Mucosa of stomach (tissue), 1 donor: ENCODE data around the gene MYO18A.
A peak's percentile ranks its signal among the peaks of the same experiment; 100 is the strongest.
"Not testable (repeated sequence)": the region's sequence is repeated elsewhere in the genome, so short reads cannot be mapped to it uniquely, and the experiment has no call there.

Experiments used
- H3K27me3 ChIP-seq: one replicate; pipeline ENCODE4 v1.7.0; 2013; ENCODE audit warnings: mild to moderate bottlenecking, low read length; ENCODE audit not compliant: control insufficient read depth, insufficient read depth
- H3K36me3 ChIP-seq: one replicate; pipeline ENCODE4 v1.7.0; 2013; ENCODE audit warnings: low read length; ENCODE audit not compliant: control insufficient read depth, insufficient read depth
- H3K4me1 ChIP-seq: one replicate; pipeline ENCODE4 v1.7.0; 2013; ENCODE audit warnings: mild to moderate bottlenecking, low read length; ENCODE audit not compliant: control insufficient read depth, insufficient read depth
- H3K4me3 ChIP-seq: one replicate; pipeline ENCODE4 v1.7.0; 2013; ENCODE audit warnings: low read length
- H3K9ac ChIP-seq: one replicate; pipeline ENCODE4 v1.7.0; 2013; ENCODE audit warnings: mild to moderate bottlenecking, low read length, moderate library complexity
- H3K9me3 ChIP-seq: one replicate; pipeline ENCODE4 v1.7.0; 2013; ENCODE audit warnings: mild to moderate bottlenecking, low read length, moderate library complexity; ENCODE audit not compliant: control insufficient read depth
- donor health status: Pancreatic carcinoma.

Gene MYO18A

DNA sequence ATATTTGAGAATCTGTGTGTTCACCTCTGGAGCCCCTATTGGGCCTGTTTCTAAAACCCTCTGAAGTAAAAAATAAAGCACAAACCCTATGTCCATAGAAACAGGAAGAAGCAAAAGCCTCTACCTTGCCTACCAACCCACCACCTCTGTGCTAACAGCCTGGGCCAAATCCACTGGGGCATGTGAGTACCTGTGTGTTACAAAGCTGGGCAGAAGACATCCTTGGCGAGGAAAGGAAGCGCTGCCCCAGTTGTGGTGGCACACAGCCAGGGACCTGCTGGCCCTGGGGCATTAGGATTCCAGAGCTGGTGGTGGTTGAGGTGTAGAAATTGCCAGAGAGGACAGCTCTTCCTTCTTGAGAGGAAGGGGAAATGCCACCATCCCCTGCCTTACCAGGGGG, 30.0 kb downstream of the MYO18A start:
- Histone ChIP-seq H3K36me3 (no peaks in the 10 kb centered on the region), H3K9ac (no peak overlapping the region), H3K9me3 (no peaks in the 10 kb centered on the region), H3K27me3 (no peaks in the 10 kb centered on the region), H3K4me3 (no peak overlapping the region), H3K4me1 (peaks cover 21% of the 10 kb centered on the region)

DNA sequence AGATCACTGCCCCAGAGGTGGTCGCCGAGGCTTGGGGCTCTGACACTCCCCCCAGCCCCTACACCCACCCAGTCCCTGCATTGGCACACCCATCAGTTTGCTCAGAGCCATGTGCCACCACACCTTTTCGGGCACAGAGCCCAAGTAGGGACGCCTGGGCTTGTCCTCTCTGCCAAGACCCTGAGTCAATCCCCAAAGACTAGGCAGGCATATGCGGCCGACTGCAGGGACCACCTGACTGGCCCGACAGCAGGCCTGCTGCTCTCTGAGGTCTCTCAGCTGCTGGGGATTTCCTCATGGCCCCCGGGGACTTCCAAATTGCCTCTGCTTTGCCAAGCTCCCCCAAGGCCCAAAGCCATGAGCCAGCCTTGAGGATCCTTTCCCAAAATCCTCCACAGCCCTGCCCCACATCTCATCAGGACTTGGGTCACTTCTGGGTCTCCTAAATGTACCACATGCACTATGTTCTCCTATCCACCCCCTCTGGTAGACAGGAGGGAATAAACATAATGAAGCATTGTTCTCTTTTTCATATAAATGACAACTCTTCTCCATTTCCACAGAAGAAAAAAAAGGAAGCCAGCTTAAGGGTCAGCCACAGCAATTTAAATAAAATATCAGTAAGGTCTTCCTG, 30.6 kb downstream of the MYO18A start:
- Histone ChIP-seq H3K36me3 (no peaks in the 10 kb centered on the region), H3K4me3 (no peak overlapping the region), H3K9me3 (no peaks in the 10 kb centered on the region), H3K27me3 (no peaks in the 10 kb centered on the region), H3K4me1 (peaks cover 14% of the 10 kb centered on the region), H3K9ac (peak overlapping the region; percentile 64)

DNA sequence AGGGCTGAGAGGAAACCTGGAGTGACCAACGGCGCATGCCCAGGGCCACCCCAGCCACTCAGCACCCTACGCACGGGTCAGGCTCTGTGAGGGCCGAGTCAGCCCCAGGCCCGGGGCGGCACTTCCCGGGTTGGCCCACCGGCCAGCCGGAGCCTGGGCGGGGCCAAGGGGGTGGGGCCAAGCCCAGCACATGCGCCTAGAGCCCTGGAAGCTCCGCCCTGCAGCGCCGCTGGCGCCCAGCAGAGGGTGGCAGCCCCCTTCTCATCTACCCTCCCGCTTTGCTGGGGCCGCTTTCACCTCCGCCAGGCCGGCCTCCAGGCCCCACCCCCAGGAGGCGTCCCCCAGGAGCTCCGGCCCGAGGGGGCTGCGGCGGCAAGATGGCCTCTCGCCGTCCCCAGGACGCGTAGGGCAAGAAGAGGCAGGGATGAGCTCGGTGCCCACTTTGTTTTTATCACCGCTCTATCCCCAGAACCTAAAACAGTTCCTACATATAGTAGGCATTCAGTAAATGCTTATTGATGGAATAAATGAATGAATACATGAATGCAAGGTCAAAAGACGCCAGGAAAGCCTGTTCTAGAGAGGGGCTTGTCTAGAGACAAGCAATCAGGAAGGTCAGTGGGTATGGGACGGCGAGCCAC, 31.3 kb downstream of the MYO18A start:
- Histone ChIP-seq H3K36me3 (no peaks in the 10 kb centered on the region), H3K9ac (peak overlapping the region; percentile 64), H3K9me3 (no peaks in the 10 kb centered on the region), H3K4me3 (peak overlapping the region; percentile 33), H3K27me3 (no peaks in the 10 kb centered on the region), H3K4me1 (peaks cover 8% of the 10 kb centered on the region)

DNA sequence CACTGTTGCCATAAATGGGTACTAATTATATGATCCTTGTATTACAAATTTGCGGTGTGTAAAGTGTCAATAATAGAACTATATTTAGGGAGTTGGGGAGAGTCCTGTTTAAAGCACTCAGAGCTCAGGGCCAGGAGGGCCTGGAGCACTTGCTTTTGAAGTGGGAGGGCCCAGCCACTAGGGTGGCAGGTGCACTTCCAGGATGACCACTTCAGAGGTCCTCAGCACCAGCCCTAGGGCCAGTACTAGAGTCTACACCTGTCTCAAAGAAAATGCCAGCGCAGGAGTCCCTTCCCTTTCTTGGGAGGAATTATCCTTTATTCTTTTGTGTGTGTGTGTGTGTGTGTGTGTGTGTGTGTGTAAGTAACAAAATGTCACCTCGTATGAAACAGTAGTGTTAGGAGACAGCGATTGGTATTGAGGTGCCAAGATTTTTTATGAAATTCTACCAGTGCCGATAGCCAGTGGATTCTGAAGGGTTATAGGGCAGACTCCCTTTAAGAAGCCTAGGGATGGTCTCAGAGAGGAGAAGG, 31.9 kb downstream of the MYO18A start:
- no peaks in the 10 kb centered on the region for H3K9me3 ChIP-seq
- peak overlapping the region; percentile 64 for H3K9ac ChIP-seq
- H3K4me3 ChIP-seq = peak overlapping the region; percentile 33
- H3K36me3 ChIP-seq = no peaks in the 10 kb centered on the region
- no peaks in the 10 kb centered on the region for H3K27me3 ChIP-seq
- peaks cover 7% of the 10 kb centered on the region for H3K4me1 ChIP-seq

DNA sequence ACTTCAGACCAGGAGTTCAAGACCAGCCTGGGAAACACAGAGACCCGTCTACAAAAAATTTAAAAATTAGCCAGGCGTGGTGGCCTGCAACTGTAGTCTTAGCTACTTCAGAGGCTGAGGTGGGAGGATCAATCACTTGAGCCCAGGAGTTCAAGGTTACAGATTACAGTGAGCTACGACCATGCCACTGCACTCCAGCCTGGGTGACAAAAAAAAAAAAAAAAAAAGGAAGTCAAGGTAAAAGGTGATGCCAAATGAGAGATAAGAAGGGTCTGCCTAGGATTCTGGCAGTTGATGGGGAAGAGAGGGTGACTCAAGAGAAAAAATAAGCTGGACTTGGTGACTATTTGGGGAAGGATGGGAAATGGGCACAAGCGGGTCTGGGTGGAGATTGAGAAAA, 32.5 kb downstream of the MYO18A start:
- no peaks in the 10 kb centered on the region for H3K9me3 ChIP-seq
- no peak overlapping the region for H3K4me3 ChIP-seq
- no peaks in the 10 kb centered on the region for H3K36me3 ChIP-seq
- H3K4me1 ChIP-seq = peaks cover 7% of the 10 kb centered on the region
- H3K9ac ChIP-seq = no peak overlapping the region
- H3K27me3 ChIP-seq = no peaks in the 10 kb centered on the region

DNA sequence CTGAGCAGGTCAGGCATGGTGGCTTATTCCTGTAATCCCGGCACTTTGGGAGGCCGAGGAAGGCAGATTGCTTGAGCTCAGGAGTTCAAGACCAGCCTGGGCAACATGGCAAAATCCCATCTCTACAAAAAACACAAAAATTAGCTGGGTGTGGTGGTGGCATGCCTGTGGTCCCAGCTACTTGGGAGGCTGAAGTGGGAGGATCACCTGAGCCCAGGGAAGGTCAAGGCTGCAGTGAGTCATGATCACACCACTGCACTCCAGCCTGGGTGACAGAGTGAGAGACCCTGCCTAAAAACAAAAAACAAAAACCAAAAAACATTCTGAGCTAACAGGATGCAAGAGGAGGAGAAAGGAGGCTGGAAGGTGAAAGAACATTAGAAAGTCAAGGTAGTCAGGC, 33.0 kb downstream of the MYO18A start:
- not testable (repeated sequence) for H3K36me3 ChIP-seq, H3K4me3 ChIP-seq, H3K27me3 ChIP-seq, H3K9me3 ChIP-seq, H3K4me1 ChIP-seq, H3K9ac ChIP-seq

DNA sequence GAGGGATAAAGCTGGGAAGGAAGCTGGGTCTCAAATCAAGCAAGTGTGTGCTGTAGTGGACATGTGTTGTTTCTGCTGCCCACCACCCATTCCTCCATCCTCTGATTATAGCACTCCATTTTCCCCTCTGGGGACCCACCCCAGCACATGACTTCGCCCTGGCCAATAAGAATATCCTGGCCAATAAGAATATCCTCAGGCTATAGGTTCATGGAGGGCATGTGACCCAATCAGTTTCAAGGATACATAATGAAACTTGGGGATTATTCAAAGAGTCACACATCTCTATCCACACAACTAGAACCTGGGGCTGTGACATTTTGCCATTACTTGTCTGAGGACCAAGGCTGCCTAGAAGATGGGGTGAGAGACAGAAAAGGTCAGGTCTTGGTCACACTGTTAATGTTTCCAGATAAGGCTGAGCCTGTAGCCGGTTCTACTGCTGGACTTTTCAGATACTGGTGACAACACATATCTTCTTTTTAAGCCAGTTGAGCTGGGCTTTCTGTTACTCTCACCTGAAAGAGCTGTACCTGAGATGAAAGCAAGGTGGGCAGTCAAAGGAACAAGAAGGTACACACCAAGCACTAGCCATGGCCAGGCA, 33.7 kb downstream of the MYO18A start:
- Histone ChIP-seq H3K27me3 (no peaks in the 10 kb centered on the region), H3K36me3 (no peaks in the 10 kb centered on the region), H3K9ac (no peak overlapping the region), H3K9me3 (no peaks in the 10 kb centered on the region), H3K4me3 (no peak overlapping the region), H3K4me1 (peaks cover 8% of the 10 kb centered on the region)

DNA sequence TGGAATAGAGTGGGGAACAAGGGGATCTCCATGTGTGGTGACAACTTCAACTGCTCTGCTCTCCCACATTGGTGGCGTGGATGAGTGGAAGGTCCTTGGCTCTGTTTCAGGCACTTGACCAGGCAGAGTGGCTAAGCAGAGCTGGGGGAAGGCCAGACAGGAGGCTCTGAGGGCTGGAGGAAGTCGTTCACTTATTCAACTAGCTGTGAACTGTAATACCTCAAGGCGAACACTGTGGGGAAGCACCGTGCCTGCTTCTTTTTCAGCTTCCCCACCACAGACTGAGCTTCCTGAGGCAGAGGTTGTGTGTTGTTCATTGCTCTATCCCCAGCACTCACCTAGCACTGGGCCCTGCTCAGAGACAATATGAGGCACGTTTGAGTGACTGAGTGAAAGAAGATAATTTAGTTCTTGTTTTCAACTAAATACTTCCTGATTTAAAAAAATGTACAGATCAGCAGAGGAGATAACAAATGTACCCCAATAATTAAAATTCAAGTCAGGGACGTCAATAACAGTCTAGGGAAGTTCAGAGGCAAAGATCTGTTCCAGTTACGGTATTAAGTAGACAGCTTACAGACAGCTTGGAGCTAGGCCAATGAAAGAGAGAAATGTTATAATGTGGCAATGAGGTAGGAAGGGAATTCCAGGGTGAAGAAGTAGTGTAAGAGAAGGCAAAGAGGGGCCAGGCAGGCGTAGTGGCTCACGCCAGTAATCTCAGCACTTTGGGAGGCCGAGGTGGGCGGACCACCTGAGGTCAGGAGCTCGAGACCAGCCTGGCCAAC, 34.7 kb downstream of the MYO18A start:
- no peak overlapping the region for H3K9ac ChIP-seq
- no peak overlapping the region for H3K4me3 ChIP-seq
- H3K36me3 ChIP-seq = no peaks in the 10 kb centered on the region
- H3K27me3 ChIP-seq = no peaks in the 10 kb centered on the region
- no peaks in the 10 kb centered on the region for H3K9me3 ChIP-seq
- H3K4me1 ChIP-seq = peaks cover 17% of the 10 kb centered on the region

DNA sequence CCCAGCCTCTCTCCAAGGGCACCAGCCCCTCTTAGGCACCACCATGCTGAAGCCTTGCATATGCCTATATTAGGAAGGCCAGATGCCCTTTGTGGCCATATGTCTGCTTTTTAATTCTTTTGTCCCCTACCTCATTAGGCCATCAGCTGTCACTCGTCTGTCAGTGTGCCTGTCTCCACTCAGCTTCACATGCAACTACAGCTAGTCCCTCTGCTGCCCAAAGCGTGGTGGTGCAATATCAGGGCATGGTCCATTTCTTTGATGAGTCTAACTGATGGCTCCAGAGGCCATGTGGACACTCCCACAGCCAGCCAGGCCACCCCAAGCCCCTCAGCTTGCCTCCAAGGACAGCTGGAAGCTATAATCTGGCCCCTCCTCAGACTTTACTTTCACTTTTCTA, 36.3 kb downstream of the MYO18A start:
- H3K4me3 ChIP-seq = no peak overlapping the region
- H3K9ac ChIP-seq = no peak overlapping the region
- no peaks in the 10 kb centered on the region for H3K9me3 ChIP-seq
- no peaks in the 10 kb centered on the region for H3K36me3 ChIP-seq
- no peaks in the 10 kb centered on the region for H3K27me3 ChIP-seq
- peaks cover 25% of the 10 kb centered on the region for H3K4me1 ChIP-seq

DNA sequence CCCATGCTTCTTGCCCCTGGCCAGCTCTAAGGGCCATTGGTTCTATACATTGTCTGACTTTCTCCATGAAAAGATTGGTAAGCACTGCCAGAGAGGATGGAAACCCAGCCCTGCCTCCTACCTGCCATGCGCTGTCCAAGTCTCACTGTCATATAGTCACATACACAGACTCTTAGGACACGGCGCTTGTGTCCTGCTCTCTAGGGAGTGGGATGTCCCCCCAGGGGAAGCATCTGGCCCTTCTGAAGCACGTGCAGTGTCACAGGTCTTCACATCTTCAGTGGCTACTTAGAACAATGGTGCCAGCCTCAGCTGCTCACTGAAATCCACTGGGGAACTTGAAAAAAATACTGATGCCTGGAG, 38.7 kb downstream of the MYO18A start:
- no peak overlapping the region for H3K9ac ChIP-seq
- H3K4me1 ChIP-seq = peaks cover 25% of the 10 kb centered on the region
- no peak overlapping the region for H3K4me3 ChIP-seq

DNA sequence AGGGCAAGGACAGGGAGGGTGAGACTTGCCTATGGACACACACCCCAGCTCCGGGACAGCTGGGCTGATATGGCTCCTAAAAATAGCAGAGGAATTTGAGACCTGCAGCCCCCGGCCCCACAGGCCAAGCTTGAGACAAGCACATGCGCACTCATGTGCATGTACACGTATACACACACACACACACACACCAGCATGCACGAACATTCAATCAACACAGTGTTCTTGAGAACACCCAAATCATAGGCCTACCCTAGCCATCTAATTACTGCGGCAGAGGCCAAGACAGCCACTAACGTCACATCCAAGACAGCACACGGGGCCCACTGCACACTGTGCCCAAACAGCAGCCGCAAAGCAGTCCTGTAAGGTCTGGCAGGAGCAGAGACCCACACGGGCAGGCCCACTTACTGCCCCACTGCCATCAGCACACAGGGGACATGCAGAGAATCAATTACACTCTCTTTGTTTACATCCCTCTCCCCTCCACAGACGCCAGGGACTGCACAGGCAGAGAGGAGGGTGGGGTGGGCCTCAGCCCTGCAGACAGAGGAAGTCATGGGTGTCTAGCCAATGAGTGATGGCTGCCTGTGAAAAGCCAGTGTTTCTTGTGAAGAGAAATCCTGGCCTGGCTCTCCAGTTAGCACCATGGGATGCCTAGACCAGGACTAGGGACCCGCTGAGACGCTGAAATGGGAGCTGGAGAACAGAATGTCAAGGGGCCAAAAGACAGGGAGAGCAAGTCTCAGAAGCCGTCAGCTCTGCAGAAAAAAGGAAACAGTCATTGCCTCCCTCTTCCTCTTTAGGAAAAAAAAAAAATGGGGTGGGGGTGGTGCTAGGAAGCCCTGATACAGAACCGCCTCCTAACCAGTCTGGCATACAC, 39.3 kb downstream of the MYO18A start:
- peak overlapping the region; percentile 24 for H3K9ac ChIP-seq
- peaks cover 25% of the 10 kb centered on the region for H3K4me1 ChIP-seq
- no peak overlapping the region for H3K4me3 ChIP-seq

More for the DNA sequence above, 38.7 kb downstream of the MYO18A start:
- H3K9me3 ChIP-seq = no peaks in the 10 kb centered on the region
- no peaks in the 10 kb centered on the region for H3K27me3 ChIP-seq
- H3K36me3 ChIP-seq = no peaks in the 10 kb centered on the region

More for the DNA sequence above, 39.3 kb downstream of the MYO18A start:
- Histone ChIP-seq H3K27me3 (no peaks in the 10 kb centered on the region), H3K9me3 (no peaks in the 10 kb centered on the region), H3K36me3 (no peaks in the 10 kb centered on the region)
